H1 (cell line): ENCODE measurements around the gene EEF1A2. TPM values are rescaled to one million over a fixed set of nuclear protein-coding genes. Genes with fewer than 3 reads are reported as not detected.

ENCODE experiments used
- CBX5 ChIP-seq: fragments of 300-800, 300-1000 bp; sonication (generic); IDR thresholded peaks from 2 replicates; pipeline ENCODE4 v1.7.1; 2016; ENCODE audit warnings: antibody characterized with exemption, low read length, low read depth
- CBX8 ChIP-seq: fragments of 300-800, 300-1000 bp; sonication (generic); IDR thresholded peaks from 2 replicates; pipeline ENCODE4 v1.7.1; 2016; ENCODE audit warnings: low read depth, low read length, borderline replicate concordance
- SRF ChIP-seq: IDR thresholded peaks from 2 replicates; pipeline ENCODE4 v1.6.1; 2011; ENCODE audit warnings: mild to moderate bottlenecking, low read depth, low read length, moderate library complexity
- polyA plus RNA-seq, 7 experiments: library from polyadenylated mRNA; depleted of rRNA in 3 of 7; stranded (reverse) in 5 of 7; unstranded in 2 of 7; fragments of >200 nt in 5 of 7; fragments of 200-250 nt in 2 of 7; gene quantifications; 1 replicate in 5 of 7; 2 replicates in 1 of 7; 4 replicates in 1 of 7; pipeline versions ENCODE4 v1.2.1 to v1.2.3, GENCODE V29; 2011 to 2013; ENCODE audit warnings: missing spikeins in 2 of 7, mixed read lengths in 2 of 7
- total RNA-seq: library from RNA; stranded (reverse); fragmentation: NEBNext Ultra II Directional; extraction: Animal tissue kit (Norgen Biotek cat#: 25700); gene quantifications from 2 replicates; pipeline ENCODE4 v1.2.1, GENCODE V29; 2021
- TF ChIP-seq, protein P1 (sequence below): fragments of 300-600 bp; sonication (generic); IDR thresholded peaks from 2 replicates; pipeline ENCODE4 v1.7.1; 2012; ENCODE audit warnings: low read length, moderate library complexity, mild to moderate bottlenecking, inconsistent platforms; ENCODE audit not compliant: insufficient replicate concordance

EEF1A2 gene
- total and polyA plus RNA-seq, 2 of the 8 experiments (the other 6 are each of a cell fraction or from before 2014, with no cell fraction given): 7.4 to 25.8 TPM

DNA sequence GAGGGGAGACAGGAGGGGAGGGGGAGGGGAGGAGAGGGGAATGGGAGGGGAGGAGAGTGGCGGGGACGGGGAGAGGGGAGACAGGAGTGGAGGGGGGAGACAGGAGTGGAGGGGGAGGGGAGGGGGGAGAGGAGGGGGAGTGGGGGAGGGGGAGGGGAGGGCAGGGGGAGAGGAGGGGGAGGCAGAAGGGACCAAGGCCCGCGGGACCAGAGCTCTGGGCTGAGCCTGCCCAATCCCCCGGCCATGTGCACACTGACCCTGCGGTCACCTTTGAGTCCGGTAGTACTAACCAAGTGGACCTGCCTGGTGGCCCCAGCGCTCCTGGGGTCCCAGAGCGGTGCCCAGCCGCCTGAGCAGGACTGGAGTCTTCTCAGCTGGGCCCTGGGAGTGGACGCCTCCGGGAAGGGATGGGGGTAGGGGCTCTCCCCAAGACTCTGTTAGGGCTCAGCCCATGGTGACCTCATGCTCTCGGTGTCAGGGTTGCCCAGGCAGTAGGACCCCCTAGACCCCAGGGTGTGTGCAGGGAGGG is 26.0 kb downstream of the EEF1A2 start (continued):
- TF ChIP-seq, protein P1, sequence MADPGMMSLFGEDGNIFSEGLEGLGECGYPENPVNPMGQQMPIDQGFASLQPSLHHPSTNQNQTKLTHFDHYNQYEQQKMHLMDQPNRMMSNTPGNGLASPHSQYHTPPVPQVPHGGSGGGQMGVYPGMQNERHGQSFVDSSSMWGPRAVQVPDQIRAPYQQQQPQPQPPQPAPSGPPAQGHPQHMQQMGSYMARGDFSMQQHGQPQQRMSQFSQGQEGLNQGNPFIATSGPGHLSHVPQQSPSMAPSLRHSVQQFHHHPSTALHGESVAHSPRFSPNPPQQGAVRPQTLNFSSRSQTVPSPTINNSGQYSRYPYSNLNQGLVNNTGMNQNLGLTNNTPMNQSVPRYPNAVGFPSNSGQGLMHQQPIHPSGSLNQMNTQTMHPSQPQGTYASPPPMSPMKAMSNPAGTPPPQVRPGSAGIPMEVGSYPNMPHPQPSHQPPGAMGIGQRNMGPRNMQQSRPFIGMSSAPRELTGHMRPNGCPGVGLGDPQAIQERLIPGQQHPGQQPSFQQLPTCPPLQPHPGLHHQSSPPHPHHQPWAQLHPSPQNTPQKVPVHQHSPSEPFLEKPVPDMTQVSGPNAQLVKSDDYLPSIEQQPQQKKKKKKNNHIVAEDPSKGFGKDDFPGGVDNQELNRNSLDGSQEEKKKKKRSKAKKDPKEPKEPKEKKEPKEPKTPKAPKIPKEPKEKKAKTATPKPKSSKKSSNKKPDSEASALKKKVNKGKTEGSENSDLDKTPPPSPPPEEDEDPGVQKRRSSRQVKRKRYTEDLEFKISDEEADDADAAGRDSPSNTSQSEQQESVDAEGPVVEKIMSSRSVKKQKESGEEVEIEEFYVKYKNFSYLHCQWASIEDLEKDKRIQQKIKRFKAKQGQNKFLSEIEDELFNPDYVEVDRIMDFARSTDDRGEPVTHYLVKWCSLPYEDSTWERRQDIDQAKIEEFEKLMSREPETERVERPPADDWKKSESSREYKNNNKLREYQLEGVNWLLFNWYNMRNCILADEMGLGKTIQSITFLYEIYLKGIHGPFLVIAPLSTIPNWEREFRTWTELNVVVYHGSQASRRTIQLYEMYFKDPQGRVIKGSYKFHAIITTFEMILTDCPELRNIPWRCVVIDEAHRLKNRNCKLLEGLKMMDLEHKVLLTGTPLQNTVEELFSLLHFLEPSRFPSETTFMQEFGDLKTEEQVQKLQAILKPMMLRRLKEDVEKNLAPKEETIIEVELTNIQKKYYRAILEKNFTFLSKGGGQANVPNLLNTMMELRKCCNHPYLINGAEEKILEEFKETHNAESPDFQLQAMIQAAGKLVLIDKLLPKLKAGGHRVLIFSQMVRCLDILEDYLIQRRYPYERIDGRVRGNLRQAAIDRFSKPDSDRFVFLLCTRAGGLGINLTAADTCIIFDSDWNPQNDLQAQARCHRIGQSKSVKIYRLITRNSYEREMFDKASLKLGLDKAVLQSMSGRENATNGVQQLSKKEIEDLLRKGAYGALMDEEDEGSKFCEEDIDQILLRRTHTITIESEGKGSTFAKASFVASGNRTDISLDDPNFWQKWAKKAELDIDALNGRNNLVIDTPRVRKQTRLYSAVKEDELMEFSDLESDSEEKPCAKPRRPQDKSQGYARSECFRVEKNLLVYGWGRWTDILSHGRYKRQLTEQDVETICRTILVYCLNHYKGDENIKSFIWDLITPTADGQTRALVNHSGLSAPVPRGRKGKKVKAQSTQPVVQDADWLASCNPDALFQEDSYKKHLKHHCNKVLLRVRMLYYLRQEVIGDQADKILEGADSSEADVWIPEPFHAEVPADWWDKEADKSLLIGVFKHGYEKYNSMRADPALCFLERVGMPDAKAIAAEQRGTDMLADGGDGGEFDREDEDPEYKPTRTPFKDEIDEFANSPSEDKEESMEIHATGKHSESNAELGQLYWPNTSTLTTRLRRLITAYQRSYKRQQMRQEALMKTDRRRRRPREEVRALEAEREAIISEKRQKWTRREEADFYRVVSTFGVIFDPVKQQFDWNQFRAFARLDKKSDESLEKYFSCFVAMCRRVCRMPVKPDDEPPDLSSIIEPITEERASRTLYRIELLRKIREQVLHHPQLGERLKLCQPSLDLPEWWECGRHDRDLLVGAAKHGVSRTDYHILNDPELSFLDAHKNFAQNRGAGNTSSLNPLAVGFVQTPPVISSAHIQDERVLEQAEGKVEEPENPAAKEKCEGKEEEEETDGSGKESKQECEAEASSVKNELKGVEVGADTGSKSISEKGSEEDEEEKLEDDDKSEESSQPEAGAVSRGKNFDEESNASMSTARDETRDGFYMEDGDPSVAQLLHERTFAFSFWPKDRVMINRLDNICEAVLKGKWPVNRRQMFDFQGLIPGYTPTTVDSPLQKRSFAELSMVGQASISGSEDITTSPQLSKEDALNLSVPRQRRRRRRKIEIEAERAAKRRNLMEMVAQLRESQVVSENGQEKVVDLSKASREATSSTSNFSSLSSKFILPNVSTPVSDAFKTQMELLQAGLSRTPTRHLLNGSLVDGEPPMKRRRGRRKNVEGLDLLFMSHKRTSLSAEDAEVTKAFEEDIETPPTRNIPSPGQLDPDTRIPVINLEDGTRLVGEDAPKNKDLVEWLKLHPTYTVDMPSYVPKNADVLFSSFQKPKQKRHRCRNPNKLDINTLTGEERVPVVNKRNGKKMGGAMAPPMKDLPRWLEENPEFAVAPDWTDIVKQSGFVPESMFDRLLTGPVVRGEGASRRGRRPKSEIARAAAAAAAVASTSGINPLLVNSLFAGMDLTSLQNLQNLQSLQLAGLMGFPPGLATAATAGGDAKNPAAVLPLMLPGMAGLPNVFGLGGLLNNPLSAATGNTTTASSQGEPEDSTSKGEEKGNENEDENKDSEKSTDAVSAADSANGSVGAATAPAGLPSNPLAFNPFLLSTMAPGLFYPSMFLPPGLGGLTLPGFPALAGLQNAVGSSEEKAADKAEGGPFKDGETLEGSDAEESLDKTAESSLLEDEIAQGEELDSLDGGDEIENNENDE: no peak
- TF ChIP-seq CBX5 (no peak), SRF (no peak), CBX8 (no peak)
